ENCODE data around the gene TUT1.
A peak's percentile ranks its signal among the peaks of the same experiment; 100 is the strongest.
"Not testable (repeated sequence)": the region's sequence is repeated elsewhere in the genome, so short reads cannot be mapped to it uniquely, and the experiment has no call there.

The TUT1 gene

DNA sequence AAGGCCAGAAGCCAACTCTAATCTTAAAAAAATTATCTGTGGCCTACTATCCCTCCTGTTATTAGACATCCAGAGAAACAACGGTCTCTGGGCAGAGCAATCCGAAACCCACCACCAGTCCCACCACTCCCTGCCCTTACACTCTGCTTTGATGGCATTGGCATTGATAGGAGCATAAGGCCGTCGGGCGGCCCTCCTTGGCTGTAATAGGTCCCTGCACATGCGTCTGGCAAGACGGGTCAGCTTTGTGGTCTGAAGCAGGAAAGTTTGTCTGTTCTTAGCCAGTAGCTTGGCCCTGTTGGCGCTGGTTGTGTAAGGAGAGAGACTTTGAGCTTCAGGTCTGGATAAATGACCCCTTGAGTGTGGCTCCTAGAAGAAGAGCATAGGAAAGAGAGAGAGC, 3.8 kb upstream of the TUT1 start:
- peaks cover 63% of the 10 kb centered on the region for H3K4me1 Mint-ChIP-seq
- H3K4me3 Mint-ChIP-seq, result no peak overlapping the region
- H3K9me3 Mint-ChIP-seq, result no peaks in the 10 kb centered on the region
- peaks cover 33% of the 10 kb centered on the region for H3K36me3 Mint-ChIP-seq
- H3K27ac Mint-ChIP-seq, result peak overlapping the region; percentile 48
- H3K27me3 Mint-ChIP-seq, result no peaks in the 10 kb centered on the region

DNA sequence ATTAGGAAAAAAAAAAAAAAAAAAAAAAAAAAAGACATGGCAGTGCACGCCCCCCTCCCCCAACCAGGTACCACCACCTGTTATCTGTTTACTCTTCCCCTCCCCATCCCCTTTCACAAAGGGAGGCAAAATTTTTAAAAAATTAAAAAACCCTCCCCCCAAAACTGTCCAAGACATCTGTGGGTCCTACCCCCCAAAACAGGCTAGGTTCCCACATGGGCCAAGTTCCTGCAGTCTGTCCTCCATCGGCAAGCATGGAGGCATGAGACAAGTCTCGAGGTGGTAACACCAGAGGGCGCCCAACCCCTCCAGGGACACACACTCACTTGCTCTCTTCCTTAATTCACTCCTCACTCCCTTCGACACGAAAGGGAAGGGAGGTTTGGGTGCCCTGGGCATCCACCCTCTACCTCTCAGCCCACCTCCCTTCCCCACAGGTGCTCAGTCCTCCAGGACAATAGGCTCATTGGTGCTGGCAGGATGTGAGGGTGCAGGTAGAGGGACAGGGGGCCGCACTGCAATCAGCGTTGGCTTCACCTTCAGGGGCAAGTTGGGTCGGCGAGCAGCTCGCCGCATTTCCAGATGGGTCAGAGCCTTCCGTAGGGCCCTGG, 2.2 kb upstream of the TUT1 start:
- Mint-ChIP-seq H3K27me3 (no peaks in the 10 kb centered on the region), H3K9me3 (no peaks in the 10 kb centered on the region), H3K36me3 (peaks cover 19% of the 10 kb centered on the region), H3K4me3 (peak overlapping the region; percentile 76), H3K4me1 (peaks cover 64% of the 10 kb centered on the region), H3K27ac (peak overlapping the region; percentile 97)

DNA sequence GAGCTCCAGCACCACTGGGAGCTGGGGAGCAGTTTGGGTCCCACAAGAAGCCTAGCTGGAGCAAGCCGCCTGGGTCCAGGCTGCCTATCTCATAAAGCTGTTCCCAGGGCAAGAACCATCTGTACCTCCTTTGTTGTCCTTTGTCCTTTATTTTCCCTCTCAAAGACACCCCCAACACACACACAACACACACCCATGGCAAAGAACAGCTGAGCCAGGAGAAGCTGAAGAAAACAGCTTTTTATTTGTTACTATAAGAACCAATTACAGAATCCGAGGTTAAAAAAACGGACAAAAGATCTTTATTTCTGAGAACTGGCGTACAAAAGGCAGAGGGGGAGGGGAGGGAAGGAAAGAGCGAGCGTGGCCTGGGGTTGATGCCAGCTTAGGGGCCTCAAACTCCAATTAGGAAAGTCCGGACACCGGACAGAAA, 1.7 kb upstream of the TUT1 start:
- Mint-ChIP-seq H3K27me3 (no peaks in the 10 kb centered on the region), H3K4me1 (peaks cover 61% of the 10 kb centered on the region), H3K36me3 (peaks cover 16% of the 10 kb centered on the region), H3K4me3 (peak overlapping the region; percentile 57), H3K27ac (peak overlapping the region; percentile 4), H3K9me3 (no peaks in the 10 kb centered on the region)

DNA sequence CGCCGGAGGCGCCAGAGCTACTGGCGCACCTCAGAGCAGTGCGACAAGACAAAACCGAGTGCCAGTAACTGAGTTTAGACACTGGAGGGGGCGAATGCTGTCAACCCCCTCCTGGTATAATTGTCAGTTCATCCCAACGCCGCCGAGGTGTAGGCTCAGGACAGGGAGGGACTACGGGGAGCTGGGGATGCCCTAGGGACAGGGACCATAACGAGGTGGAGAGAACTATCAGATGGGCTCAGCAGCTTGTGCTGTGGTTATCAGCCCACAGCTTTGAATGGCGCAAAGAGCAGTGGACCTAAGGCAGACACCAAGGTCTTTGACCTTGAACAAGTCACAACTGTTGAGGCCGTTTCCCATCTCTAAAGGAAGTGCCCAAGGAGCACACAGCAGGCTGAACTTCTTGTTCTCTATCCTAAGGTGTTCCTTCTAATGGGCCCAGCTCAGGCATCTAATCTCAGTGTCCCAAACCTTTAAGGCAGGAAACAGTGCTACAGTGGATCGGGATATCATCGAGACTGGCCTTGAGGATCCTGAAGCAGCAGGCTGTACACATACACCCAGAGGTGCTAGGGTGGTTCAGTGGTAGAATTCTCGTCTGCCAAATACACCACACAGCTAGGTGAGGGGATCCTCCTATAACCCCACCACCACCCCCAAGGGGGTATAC, 958 bp upstream of the TUT1 start:
- Mint-ChIP-seq H3K36me3 (peaks cover 12% of the 10 kb centered on the region), H3K4me3 (peak overlapping the region; percentile 96), H3K9me3 (no peaks in the 10 kb centered on the region), H3K27ac (peak overlapping the region; percentile 94), H3K27me3 (no peaks in the 10 kb centered on the region), H3K4me1 (peaks cover 60% of the 10 kb centered on the region)

DNA sequence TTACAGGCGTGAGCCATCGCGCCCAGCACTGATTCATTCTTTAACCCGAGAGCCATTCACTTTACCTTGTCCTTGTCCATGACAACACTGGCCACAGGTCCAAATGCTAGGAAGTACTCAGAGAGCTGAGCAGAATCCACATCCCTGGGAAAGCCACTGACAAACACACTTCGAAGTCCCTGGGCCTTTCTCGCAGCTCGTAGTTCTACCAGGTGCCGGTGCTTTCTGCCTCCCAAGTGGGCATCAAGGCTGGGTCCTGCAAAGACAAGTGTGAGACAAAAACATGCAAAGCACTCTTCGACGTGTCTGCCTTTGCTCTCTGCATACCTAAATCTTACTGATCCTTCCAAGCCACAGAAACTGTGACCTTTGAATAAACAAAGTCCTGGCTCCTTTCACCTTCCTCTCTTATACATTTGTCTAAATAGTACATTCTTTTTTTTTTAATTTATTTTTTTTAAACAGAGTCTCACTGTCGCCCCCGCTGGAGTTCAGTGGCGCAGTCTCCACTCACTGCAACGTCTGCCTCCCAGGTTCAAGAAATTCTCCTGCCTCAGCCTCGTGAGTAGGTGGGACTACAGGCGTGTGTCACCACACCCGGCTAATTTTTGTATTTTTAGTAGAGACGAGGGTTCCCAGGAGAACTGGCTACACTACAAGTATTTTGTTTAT, 2.2 kb downstream of the TUT1 start:
- H3K4me1 Mint-ChIP-seq, result peaks cover 53% of the 10 kb centered on the region
- peaks cover 5% of the 10 kb centered on the region for H3K36me3 Mint-ChIP-seq
- no peak overlapping the region for H3K27ac Mint-ChIP-seq
- H3K9me3 Mint-ChIP-seq, result no peaks in the 10 kb centered on the region
- peak overlapping the region; percentile 96 for H3K4me3 Mint-ChIP-seq
- H3K27me3 Mint-ChIP-seq, result no peaks in the 10 kb centered on the region

DNA sequence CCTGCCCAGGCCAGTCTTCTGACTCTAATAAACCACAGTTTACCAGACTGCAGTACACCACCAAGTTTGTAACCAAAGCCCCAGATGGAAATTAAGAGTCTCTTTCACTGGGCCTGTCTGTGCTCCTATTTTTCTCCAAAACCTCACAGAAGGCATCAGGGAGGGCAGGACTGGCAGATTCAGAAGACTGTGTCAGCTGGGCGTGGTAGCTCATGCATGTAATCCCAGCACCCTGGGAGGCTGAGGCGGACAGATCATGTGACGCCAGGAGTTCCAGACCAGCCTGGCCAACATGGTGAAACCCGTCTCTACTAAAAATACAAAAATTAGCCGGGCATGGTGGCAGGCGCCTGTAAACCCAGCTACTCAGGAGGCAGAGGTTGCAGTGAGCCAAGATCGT, 6.0 kb downstream of the TUT1 start:
- H3K27me3 Mint-ChIP-seq, H3K4me3 Mint-ChIP-seq, H3K36me3 Mint-ChIP-seq, H3K9me3 Mint-ChIP-seq, H3K27ac Mint-ChIP-seq: not testable (repeated sequence)
- peaks cover 33% of the 10 kb centered on the region for H3K4me1 Mint-ChIP-seq

DNA sequence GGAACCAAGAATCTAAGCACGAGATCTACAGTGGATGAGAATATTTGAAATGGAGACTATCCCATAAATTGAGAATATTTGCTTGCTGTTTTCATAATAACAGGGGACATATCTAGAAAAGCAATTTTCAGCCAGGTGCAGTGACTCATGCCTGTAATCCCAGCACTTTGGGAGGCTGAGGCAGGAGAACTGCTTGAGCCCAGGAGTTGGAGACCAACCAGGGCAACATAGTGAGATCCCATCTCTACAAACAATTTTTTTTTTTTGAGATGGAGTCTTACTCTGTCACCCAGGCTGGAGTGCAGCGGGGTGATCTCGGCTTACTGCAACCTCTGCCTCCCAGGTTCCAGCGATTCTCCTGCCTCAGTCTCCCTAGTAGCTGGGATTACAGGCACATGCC, 9.6 kb downstream of the TUT1 start:
- not testable (repeated sequence) for H3K9me3 Mint-ChIP-seq, H3K4me3 Mint-ChIP-seq, H3K36me3 Mint-ChIP-seq, H3K27me3 Mint-ChIP-seq, H3K27ac Mint-ChIP-seq, H3K4me1 Mint-ChIP-seq

DNA sequence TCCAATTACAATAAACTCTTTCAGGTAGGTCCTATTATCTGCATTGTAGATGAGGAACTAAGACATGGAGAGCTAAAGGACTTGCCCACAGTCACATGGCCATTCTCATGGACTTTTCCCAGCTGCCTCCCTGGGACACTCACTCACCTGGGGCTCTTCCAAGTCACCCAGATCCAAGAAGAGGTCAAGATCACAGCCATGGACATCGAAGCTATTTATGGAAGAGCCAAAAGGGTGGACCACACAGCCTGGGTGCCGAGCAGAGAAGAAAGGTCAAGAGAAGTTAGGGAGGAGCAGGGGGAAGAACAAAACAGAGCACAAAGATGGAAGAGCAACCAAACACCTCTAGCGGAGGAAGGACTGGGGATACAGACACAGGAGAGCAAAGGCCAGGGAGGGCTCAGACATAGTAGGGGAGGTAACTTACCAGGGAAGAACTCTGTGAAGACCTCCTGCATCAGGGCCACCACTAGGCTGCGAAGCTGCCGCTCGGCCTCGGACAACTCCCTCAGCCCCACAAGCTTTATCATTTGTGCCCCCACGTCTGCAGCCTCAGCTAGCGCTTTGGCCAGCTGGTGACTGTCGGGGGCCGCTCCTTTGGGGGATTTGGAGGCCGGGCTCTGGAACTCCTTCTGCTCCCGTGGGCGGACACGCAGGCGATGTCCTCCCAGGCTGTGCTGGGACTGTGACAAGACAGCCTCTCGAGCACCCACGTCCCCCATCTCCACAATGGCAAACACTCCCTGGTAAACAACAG, 10.2 kb downstream of the TUT1 start:
- peaks cover 1% of the 10 kb centered on the region for H3K36me3 Mint-ChIP-seq
- H3K4me1 Mint-ChIP-seq, result peaks cover 5% of the 10 kb centered on the region
- no peaks in the 10 kb centered on the region for H3K9me3 Mint-ChIP-seq
- no peak overlapping the region for H3K27ac Mint-ChIP-seq
- H3K4me3 Mint-ChIP-seq, result no peak overlapping the region
- no peaks in the 10 kb centered on the region for H3K27me3 Mint-ChIP-seq

DNA sequence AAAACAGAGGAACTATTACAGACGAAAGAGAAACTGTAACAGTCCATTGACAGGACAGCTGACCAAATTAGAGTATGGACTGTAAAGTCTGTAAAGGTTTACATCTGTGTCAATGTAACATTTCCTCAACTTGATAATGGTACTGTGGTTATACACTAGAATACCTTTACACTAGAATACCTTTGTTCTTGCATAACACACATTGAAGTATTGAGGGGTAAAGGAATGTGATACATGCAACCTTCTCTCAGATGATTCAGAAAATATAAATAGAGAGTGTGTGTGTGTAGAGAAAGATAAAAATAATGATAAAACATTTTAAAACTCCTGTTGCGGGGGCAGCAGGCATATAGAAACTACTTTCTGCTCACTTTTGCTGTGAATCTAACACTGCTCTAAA, 12.1 kb downstream of the TUT1 start:
- Mint-ChIP-seq H3K4me3 (no peak overlapping the region), H3K27ac (no peak overlapping the region), H3K4me1 (peaks cover 18% of the 10 kb centered on the region), H3K9me3 (no peaks in the 10 kb centered on the region), H3K27me3 (no peaks in the 10 kb centered on the region), H3K36me3 (peaks cover 4% of the 10 kb centered on the region)

DNA sequence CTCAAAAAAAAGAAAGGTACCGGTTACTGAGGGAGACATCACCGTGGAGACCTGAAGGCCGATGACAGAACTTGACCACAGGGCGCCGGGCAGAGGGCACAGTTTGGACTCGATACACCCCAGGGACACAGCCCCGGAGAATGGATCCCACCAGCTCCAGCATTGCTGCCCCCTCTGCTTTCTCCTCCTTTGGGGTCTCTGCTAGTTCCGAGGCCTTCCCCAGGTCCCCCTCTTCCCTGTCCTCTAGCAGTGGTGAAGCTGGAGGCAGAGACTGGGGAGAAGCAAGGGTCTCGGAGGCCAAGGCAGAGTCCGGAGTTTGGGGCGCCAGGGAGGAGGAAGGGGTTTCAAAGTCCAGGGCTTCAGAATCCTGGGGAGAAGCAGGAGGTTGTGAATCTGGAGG, 12.8 kb downstream of the TUT1 start:
- Mint-ChIP-seq H3K9me3 (no peaks in the 10 kb centered on the region), H3K27me3 (no peaks in the 10 kb centered on the region), H3K4me1 (peaks cover 17% of the 10 kb centered on the region), H3K27ac (peak overlapping the region; percentile 30), H3K36me3 (peaks cover 5% of the 10 kb centered on the region), H3K4me3 (no peak overlapping the region)

DNA sequence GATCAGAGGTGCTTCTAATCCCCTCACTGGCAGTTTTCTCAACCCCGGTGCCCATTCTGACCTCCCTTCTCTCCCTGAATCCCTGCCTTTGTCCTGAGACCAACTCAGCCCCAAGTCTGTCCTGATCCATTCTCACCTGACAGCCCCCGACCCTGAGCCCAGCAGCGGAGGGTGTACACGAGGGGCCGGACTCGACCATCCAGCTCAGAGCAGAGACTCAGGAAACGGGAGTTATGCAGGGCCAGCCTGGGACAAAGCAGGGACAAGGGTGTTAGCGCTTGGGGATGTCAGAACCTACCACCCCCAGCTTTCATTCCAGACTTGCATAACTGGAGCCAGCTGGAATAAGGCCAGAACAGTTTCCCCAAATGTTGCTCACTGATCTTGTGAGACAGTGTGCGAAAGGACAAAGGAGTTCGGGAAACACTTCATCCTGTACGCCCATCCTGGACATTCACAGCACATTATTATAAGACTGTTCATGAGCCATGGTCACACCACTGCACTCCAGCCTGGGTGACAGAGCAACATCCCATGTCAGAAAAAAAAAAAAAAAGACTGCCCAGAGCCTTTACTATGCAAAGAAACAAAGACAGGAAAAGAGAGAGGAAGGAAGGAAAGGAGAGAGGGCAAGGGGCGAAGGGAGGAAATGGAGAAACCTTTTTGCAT, 14.1 kb downstream of the TUT1 start:
- H3K27ac Mint-ChIP-seq, result no peak overlapping the region
- H3K36me3 Mint-ChIP-seq, result peaks cover 17% of the 10 kb centered on the region
- H3K4me3 Mint-ChIP-seq, result no peak overlapping the region
- H3K4me1 Mint-ChIP-seq, result peaks cover 29% of the 10 kb centered on the region
- H3K27me3 Mint-ChIP-seq, result no peaks in the 10 kb centered on the region
- H3K9me3 Mint-ChIP-seq, result no peaks in the 10 kb centered on the region

DNA sequence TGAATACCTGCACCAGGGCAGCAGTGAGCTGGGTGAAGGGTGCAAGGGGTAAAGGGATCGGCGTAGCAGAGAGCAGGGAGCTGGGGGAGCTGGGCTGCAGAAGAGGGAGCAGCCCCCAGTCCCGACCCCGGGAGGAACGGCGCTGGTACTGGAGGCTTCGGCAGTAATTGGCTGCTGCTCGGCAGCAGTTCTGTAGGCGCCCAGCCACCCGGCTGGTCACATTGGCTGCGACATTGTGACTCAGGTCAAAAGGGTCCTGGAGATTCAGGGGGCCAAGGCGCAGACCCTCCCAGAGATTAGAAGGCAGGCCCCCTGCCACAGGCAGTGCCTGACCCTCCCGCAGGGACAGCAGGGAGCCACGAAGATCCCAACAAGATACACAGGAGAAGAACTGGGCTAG, 15.5 kb downstream of the TUT1 start:
- Mint-ChIP-seq H3K4me1 (peaks cover 42% of the 10 kb centered on the region), H3K4me3 (peak overlapping the region; percentile 95), H3K9me3 (no peaks in the 10 kb centered on the region), H3K27ac (no peak overlapping the region), H3K36me3 (peaks cover 28% of the 10 kb centered on the region), H3K27me3 (no peaks in the 10 kb centered on the region)

DNA sequence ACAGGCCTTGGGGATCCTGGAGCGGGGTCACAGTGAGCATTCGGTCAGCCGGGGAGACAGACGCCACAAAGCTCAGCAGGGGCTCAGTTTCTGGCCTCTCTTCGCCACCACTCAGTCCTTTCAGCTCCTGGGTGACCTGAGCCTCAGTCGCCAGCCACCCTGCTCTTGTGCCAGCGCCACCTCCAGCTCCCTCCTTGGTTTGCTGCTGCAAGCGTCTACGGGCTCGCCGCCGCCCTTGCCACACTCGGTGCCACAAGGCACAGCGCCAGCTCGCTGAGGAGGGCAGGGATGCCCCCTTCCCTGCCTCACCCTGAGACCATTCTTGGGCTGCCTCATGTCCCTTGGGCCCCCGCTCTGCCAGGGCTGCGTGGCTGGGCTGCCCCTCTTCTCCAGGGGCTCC, 16.2 kb downstream of the TUT1 start:
- Mint-ChIP-seq H3K9me3 (no peaks in the 10 kb centered on the region), H3K36me3 (peaks cover 31% of the 10 kb centered on the region), H3K27ac (peak overlapping the region; percentile 38), H3K27me3 (no peaks in the 10 kb centered on the region), H3K4me1 (peaks cover 49% of the 10 kb centered on the region), H3K4me3 (peak overlapping the region; percentile 95)

DNA sequence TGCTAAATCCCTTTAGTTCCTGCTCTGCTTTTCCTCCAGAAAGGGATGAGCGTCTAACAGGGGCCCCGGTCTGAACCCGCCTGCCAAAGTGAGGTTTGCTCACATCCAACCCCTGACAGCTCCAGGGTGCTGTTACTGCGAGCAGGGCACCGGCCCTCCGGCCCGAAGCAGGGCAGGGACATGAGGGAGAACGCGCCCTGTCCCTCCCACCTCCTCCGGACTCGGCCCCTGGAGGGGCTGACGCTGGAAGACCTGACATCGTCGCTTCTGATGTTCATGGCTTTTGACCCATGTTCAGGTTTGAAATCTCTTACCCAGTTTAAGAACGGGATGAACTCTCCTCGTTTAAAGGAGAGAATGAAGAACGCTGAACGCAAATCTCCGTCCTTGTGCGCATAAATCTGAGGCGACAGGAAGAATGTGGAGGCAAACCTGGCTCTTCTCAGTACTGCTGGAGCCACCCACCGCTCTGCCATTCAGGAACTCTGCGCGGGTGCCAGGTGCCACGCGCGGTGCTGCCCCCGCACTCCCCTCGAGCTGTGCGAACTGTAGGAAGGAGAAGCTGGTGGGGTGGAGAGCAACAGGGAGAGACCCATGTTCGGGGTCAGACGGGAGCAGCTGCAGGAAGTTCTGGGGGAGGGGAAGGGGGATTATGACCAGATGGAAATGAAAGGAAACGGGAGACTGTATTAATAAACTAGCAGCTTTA, 16.8 kb downstream of the TUT1 start:
- H3K27me3 Mint-ChIP-seq, result no peaks in the 10 kb centered on the region
- H3K9me3 Mint-ChIP-seq, result no peaks in the 10 kb centered on the region
- peak overlapping the region; percentile 99 for H3K27ac Mint-ChIP-seq
- H3K36me3 Mint-ChIP-seq, result peaks cover 32% of the 10 kb centered on the region
- H3K4me3 Mint-ChIP-seq, result peak overlapping the region; percentile 95
- H3K4me1 Mint-ChIP-seq, result peaks cover 55% of the 10 kb centered on the region
